T-helper 1 cell treated with Interleukin-12 subunit alpha and Interleukin-12 subunit beta and Interleukin-4 antibody, amounts not matched to agents 30 μg/mL and 1 μg/mL, for 36 hours (primary cell): ENCODE measurements around the gene CYBA.
"Not testable (repeated sequence)": the region's sequence is repeated elsewhere in the genome, so short reads cannot be mapped to it uniquely, and the experiment has no call there.

Experiments
- H3K27ac Mint-ChIP-seq: one replicate; pipeline ENCODE4 v1.8.0; 2021; ENCODE audit warnings: mild to moderate bottlenecking, mixed read lengths
- H3K27me3 Mint-ChIP-seq: one replicate; pipeline ENCODE4 v1.8.0; 2021; ENCODE audit warnings: low read depth, mixed read lengths
- H3K36me3 Mint-ChIP-seq: one replicate; pipeline ENCODE4 v1.8.0; 2021; ENCODE audit warnings: low read depth, mixed read lengths
- H3K4me1 Mint-ChIP-seq: one replicate; pipeline ENCODE4 v1.8.0; 2021; ENCODE audit warnings: low read depth, mixed read lengths
- H3K4me3 Mint-ChIP-seq: one replicate; pipeline ENCODE4 v1.8.0; 2021; ENCODE audit warnings: mild to moderate bottlenecking, moderate library complexity, mixed read lengths
- H3K9me3 Mint-ChIP-seq: one replicate; pipeline ENCODE4 v1.8.0; 2021; ENCODE audit warnings: mixed read lengths

CYBA gene

GRCh38 chr16:88613911-88614817 lies 36.7 kb downstream of the CYBA start:
- Mint-ChIP-seq H3K4me1 (peaks cover 9% of the 10 kb centered on the region), H3K9me3 (no peaks in the 10 kb centered on the region), H3K4me3 (no peak overlapping the region), H3K36me3 (peaks cover 24% of the 10 kb centered on the region), H3K27ac (no peak overlapping the region), H3K27me3 (no peaks in the 10 kb centered on the region)

DNA sequence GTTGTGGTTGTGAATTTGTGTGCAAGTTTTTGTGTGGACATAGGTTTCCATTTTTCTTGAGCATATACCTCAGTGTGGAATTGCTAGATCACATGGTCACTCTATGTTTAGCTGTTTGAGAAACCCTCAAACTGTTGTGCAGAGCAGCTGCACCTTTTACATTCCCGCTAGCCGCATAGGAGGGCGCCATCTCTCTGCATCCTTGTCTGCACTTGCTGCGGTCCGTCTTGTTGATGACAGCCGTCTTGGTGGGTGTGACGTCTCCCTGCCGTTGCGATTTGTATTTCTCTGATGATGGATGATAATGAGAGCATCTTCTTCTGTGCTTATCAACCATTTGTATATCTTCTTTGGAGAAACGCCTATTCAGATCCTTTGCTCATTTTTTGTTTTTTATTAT lies 37.6 kb downstream of the CYBA start:
- Mint-ChIP-seq H3K4me3 (no peak overlapping the region), H3K4me1 (peaks cover 3% of the 10 kb centered on the region), H3K27ac (no peak overlapping the region), H3K27me3 (no peaks in the 10 kb centered on the region), H3K36me3 (peaks cover 22% of the 10 kb centered on the region), H3K9me3 (no peaks in the 10 kb centered on the region)

DNA sequence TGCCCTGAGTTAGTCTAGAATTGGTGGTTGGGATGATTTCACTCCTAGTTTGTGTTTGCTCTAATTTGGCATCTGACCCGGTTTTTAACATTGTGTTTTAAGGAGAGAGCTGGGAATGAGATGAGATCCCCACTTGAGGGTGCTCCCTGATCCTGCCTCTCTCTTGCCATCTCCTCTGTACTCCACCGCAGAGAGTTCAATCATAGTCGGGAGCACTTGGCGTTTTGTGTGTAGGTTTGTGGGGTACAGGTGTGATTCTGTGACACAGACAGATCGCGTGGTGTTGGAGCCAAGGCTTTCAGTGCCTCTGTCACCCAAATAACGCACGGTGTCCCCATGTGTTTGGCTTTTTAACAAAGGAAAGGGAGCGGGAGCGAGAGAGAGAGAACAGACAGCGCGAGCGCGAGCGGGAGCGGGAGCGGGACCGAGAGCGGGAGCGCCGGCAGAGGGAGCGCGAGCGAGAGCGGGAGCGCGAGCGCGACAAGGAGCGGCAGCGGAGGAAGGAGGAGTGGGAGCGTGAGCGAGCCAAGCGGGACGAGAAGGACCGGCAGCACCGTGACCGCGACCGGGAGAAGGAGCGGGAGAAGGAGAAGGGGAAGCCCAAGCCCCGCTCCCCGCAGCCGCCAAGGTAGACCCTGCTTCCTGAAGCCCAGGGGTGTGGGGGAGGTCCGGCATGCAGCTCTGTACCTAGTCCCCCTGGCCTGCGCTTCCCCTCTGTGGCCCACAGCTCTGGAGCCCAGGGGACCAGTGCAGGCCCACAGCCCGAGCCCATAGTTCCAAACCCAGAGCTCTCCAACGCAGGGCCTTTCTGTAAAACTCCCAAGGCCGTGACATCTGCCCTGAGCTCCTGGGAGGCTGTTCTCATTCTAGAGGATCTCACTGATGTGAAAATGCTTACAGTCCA lies 39.7 kb downstream of the CYBA start:
- Mint-ChIP-seq H3K27me3 (no peaks in the 10 kb centered on the region), H3K4me1 (peaks cover 3% of the 10 kb centered on the region), H3K36me3 (peaks cover 28% of the 10 kb centered on the region), H3K9me3 (no peaks in the 10 kb centered on the region), H3K27ac (peak overlapping the region; percentile 7), H3K4me3 (no peak overlapping the region)

DNA sequence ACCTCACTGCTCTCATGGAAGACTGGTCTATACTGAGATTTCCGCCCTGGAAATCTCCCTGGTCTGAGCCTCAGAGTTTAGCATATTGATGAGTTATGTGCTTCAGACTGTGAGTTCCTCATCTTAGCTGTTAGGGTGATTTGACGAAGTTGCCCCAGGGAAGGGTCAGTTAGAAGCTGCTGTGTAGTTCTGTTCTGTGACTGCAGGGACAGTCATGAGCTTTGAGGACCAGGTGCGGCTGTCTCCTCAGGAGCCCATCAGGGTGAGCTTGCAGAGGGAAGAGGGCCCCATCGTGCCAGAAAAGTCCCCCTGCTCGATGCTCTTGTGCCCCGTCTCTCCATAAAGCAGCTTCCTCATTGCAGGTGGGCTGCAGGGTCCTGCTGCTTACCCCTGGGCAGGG lies 40.8 kb downstream of the CYBA start:
- peaks cover 3% of the 10 kb centered on the region for H3K4me1 Mint-ChIP-seq
- no peak overlapping the region for H3K4me3 Mint-ChIP-seq
- H3K36me3 Mint-ChIP-seq = peaks cover 24% of the 10 kb centered on the region
- H3K9me3 Mint-ChIP-seq = no peaks in the 10 kb centered on the region
- H3K27me3 Mint-ChIP-seq = no peaks in the 10 kb centered on the region
- no peak overlapping the region for H3K27ac Mint-ChIP-seq

DNA sequence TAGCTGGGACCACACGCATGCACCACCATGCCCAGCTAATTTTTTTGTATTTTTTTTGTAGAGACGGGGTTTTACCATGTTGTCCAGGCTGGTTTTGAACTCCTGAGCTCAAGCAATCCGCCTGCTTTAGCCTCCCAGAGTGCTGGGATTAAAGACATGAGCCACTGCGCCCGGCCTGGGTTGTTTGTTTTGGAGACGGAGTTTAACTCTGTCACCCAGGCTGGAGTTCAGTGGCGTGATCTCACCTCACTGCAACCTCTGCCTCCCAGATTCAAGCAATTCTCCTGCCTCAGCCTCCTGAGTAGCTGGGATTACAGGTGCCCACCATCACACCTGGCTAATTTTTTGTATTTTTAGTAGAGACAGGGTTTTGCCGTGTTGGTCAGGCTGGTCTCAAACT lies 41.4 kb downstream of the CYBA start:
- not testable (repeated sequence) for H3K4me1 Mint-ChIP-seq, H3K9me3 Mint-ChIP-seq, H3K4me3 Mint-ChIP-seq, H3K27ac Mint-ChIP-seq, H3K27me3 Mint-ChIP-seq
- peaks cover 24% of the 10 kb centered on the region for H3K36me3 Mint-ChIP-seq

DNA sequence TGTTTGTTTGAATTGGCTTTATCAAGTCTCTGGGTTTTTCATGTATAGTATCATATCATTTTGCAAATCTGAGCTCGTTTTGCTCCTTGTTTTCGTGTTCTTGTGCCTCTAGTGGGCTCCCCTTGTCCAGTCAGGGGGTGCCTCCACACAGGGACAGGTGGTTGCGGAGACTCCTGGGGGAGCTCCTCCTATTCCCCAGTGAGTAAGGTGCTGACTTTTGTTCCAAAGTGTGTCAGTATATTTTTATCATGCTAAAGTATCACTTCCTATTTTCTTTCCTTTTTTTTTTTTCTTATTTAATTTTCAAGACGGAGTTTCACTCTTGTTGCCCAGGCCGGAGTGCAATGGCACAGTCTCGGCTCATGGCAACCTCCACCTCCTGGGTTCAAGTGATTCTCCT lies 42.8 kb downstream of the CYBA start:
- no peaks in the 10 kb centered on the region for H3K27me3 Mint-ChIP-seq
- peaks cover 19% of the 10 kb centered on the region for H3K36me3 Mint-ChIP-seq
- H3K4me3 Mint-ChIP-seq = no peak overlapping the region
- peaks cover 1% of the 10 kb centered on the region for H3K4me1 Mint-ChIP-seq
- H3K9me3 Mint-ChIP-seq = no peaks in the 10 kb centered on the region
- no peak overlapping the region for H3K27ac Mint-ChIP-seq

DNA sequence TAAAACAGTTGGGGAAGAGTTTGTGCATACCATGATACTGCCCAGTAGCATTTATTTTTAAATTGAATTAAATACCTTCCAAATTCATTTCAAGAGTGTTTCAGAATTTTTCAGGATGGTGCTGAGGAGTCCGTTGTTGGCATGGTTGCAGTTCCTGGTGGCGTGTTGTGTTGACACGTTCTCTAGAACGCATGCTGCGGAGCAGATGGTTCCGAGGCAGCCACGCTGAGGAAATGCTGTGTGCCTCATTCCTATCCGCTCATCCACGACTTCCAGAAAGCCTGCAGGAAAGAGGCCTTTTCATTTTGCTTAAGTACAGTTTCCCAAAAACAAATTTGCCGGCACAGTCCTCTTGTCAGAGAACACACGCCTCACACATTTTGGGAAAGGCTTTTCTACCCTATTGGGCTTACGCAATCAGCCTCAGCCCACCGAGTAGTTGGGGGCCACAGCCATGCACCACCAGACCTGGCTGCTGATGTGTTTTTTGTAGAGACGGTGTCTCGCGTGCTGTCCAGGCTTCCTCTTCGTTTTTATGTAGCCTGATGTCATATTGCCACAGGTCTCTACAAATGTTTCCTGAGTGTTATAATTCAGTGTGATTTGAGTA lies 44.6 kb downstream of the CYBA start:
- no peak overlapping the region for H3K4me3 Mint-ChIP-seq
- peaks cover 26% of the 10 kb centered on the region for H3K36me3 Mint-ChIP-seq
- H3K27ac Mint-ChIP-seq = no peak overlapping the region

DNA sequence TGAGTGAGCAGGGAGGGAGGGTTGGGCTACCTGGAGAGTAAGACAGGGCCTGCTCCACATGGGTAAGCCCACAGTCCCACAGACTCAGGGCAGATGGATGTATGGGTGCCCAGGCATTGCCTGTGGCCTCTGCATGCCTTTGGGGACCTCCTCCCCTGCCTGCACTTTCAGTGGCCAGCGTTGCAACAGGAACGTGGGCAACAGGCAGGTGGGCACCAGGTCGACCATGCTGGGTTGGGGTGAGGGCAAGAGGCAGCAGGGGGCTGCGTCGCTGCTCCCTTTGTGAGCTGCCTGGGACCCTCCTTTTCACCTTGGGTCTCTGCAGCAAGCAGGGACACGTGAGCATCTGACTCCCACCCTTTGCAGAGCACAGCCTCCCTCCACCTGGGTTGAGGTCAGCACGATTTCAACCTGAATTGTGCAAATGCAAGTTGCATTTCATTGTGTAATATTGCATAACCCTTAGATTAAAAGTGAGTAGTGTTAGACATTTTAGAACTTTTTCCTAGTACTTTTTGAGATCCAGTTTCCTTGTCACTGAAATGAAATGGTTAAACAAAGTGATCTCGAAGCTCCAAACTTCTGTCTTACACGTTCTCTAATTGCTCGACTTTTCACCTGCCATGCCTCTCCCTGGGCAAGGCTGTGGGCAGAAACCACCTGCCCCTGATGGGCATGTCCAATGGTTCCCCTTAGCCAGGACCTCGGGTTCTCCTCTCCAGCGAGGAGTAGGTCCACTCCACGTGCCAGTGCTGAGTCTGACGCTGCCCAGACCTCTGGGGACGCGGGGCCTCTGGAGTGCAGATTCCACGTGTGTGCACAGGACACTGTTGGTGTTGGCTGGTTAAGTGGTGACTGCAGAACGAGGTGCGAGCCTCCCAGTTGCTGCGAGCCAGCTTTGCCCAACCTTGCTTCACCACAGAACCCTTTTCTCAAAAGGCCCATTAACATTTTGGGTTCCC lies 45.4 kb downstream of the CYBA start:
- Mint-ChIP-seq H3K4me3 (no peak overlapping the region), H3K27me3 (no peaks in the 10 kb centered on the region), H3K36me3 (peaks cover 24% of the 10 kb centered on the region), H3K9me3 (no peaks in the 10 kb centered on the region), H3K4me1 (no peaks in the 10 kb centered on the region), H3K27ac (no peak overlapping the region)

More for the DNA sequence above, 44.6 kb downstream of the CYBA start:
- H3K27me3 Mint-ChIP-seq = no peaks in the 10 kb centered on the region
- peaks cover 1% of the 10 kb centered on the region for H3K4me1 Mint-ChIP-seq
- no peaks in the 10 kb centered on the region for H3K9me3 Mint-ChIP-seq

- H3K36me3 Mint-ChIP-seq = peaks cover 16% of the 10 kb centered on the region
- H3K9me3 Mint-ChIP-seq = no peaks in the 10 kb centered on the region
- no peak overlapping the region for H3K4me3 Mint-ChIP-seq
- H3K27me3 Mint-ChIP-seq = no peaks in the 10 kb centered on the region
- H3K4me1 Mint-ChIP-seq = no peaks in the 10 kb centered on the region
- no peak overlapping the region for H3K27ac Mint-ChIP-seq
Observed at GRCh38 chr16:88602091-88602490, 48.8 kb downstream of the CYBA start.

- H3K27me3 Mint-ChIP-seq = no peaks in the 10 kb centered on the region
- peak overlapping the region; percentile 34 for H3K27ac Mint-ChIP-seq
- no peak overlapping the region for H3K4me3 Mint-ChIP-seq
- no peaks in the 10 kb centered on the region for H3K4me1 Mint-ChIP-seq
- no peaks in the 10 kb centered on the region for H3K9me3 Mint-ChIP-seq
- H3K36me3 Mint-ChIP-seq = peaks cover 14% of the 10 kb centered on the region
Observed at GRCh38 chr16:88601313-88602036, 49.4 kb downstream of the CYBA start.

DNA sequence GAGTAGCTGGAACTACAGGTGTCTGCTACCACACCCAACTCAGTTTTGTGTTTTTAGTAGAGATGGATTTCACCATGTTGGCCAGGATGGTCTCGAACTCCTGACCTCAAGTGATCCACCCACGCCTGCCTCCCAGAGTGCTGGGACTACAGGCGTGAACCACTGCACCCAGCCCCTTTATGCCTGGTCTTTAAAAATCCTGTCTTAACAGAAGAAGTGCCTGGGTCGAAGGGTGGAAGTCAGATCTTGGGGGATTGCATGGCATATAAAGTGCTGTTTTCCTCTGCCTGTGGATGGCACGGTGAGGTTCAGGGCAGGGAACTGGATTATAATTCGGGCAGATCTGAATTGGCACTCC lies 50.3 kb downstream of the CYBA start:
- Mint-ChIP-seq H3K36me3 (peaks cover 14% of the 10 kb centered on the region), H3K9me3 (no peaks in the 10 kb centered on the region), H3K4me3 (no peak overlapping the region), H3K4me1 (peaks cover 2% of the 10 kb centered on the region), H3K27me3 (no peaks in the 10 kb centered on the region), H3K27ac (no peak overlapping the region)

DNA sequence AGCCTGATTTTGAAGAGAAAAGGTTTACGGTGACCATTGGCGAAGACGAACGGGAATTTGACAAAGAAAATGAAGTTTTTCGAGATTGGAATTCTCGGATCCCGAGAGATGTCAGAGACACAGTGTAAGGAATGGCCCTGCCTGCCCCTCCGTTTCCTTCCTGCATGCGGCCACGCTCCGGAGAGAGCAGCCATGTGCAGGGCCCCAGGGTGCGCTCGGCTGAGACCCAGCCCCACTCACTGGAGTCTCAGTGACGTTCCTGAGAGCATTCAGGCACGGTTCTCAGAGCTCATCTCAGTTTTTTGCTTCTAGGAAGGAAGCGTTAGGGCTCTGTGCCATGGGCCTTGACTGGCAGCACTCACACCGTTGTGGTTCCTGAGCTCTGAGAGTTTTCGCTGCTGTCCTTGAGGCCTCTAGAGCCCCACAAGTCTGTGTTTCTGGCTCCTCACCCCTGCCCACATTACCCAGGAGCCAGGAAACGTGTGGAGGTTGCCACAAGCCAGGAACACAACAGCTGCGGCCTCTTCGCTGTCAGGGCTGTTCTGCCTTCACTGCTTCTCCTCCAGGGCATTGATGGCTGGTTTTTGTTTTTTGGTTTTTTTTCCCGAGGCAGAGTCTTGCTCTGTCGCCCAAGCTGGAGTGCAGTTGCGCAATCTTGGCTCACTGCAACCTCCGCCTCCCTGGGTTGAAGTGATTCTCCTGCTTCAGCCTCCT lies 50.9 kb downstream of the CYBA start:
- Mint-ChIP-seq H3K27me3 (no peaks in the 10 kb centered on the region), H3K27ac (no peak overlapping the region), H3K4me1 (peaks cover 2% of the 10 kb centered on the region), H3K36me3 (peaks cover 16% of the 10 kb centered on the region), H3K4me3 (no peak overlapping the region), H3K9me3 (no peaks in the 10 kb centered on the region)
